GM23338 (cell line): ENCODE measurements around the gene CCDC197. TPM values are rescaled to one million over a fixed set of nuclear protein-coding genes. Genes with fewer than 3 reads are reported as not detected.

ENCODE experiments used
- ATAC-seq: fragments of 200-7000 bp; cut with Tn5 transposase; 3 replicates; pipeline ENCODE4 v1.9.1; 2020
- DNase-seq: peaks from one replicate; pipeline ENCODE4 v3.0.0-alpha.2; 2015; ENCODE audit warnings: low spot score
- H2AFZ ChIP-seq: fragments of 200-600 bp; sonication (generic); 2 replicates; pipeline ENCODE4 v1.8.0; 2016; ENCODE audit warnings: antibody characterized with exemption, mild to moderate bottlenecking, moderate library complexity
- H3F3A ChIP-seq: fragments of 200-600 bp; sonication (generic); replicated peaks from 2 replicates; pipeline ENCODE4 v1.8.0; 2017; ENCODE audit warnings: antibody characterized with exemption, mixed run types, low read depth
- H3K27ac ChIP-seq: fragments of 200-600 bp; sonication (generic); 2 replicates; pipeline ENCODE4 v1.6.1; 2016; ENCODE audit warnings: low read depth
- H3K27me3 ChIP-seq: fragments of 200-600 bp; sonication (generic); 2 replicates; pipeline ENCODE4 v1.8.0; 2016; ENCODE audit warnings: mild to moderate bottlenecking, mixed run types, moderate library complexity; ENCODE audit not compliant: insufficient read depth
- H3K36me3 ChIP-seq: fragments of 200-600 bp; sonication (generic); 2 replicates; pipeline ENCODE4 v1.8.0; 2016; ENCODE audit warnings: mild to moderate bottlenecking; ENCODE audit not compliant: insufficient read depth
- H3K4me1 ChIP-seq: fragments of 200-600 bp; sonication (generic); 2 replicates; pipeline ENCODE4 v1.8.0; 2016; ENCODE audit warnings: mild to moderate bottlenecking, moderate library complexity; ENCODE audit not compliant: insufficient read depth
- H3K4me2 ChIP-seq: fragments of 200-600 bp; sonication (generic); 2 replicates; pipeline ENCODE4 v1.7.1; 2017; ENCODE audit warnings: mixed run types
- H3K4me3 ChIP-seq: fragments of 200-600 bp; sonication (generic); 2 replicates; pipeline ENCODE4 v1.6.1; 2016; ENCODE audit warnings: mixed run types
- H3K79me2 ChIP-seq: fragments of 200-600 bp; sonication (generic); replicated peaks from 2 replicates; pipeline ENCODE4 v1.8.0; 2017; ENCODE audit warnings: mild to moderate bottlenecking; ENCODE audit not compliant: insufficient read depth
- H3K9me2 ChIP-seq: fragments of 200-600 bp; sonication (generic); 2 replicates; pipeline ENCODE4 v1.8.0; 2017; ENCODE audit not compliant: insufficient read depth
- H4K20me1 ChIP-seq: fragments of 200-600 bp; sonication (generic); replicated peaks from 2 replicates; pipeline ENCODE4 v1.8.0; 2017; ENCODE audit warnings: mild to moderate bottlenecking; ENCODE audit not compliant: insufficient read depth
- H3K27ac Mint-ChIP-seq: 2 replicates; pipeline ENCODE4 v1.8.0; 2020; ENCODE audit warnings: inconsistent platforms, mild to moderate bottlenecking, moderate library complexity, mixed read lengths
- H3K27me3 Mint-ChIP-seq: 3 replicates; pipeline ENCODE4 v1.8.0; 2022; ENCODE audit warnings: low read depth, mild to moderate bottlenecking, moderate library complexity, mixed read lengths, inconsistent platforms; ENCODE audit not compliant: insufficient read depth, poor library complexity
- H3K36me3 Mint-ChIP-seq: 3 replicates; pipeline ENCODE4 v1.8.0; 2021; ENCODE audit warnings: low read depth, mild to moderate bottlenecking, inconsistent platforms, moderate library complexity, mixed read lengths
- H3K4me1 Mint-ChIP-seq: 3 replicates; pipeline ENCODE4 v1.8.0; 2020; ENCODE audit warnings: mild to moderate bottlenecking, inconsistent platforms, mixed read lengths
- H3K4me3 Mint-ChIP-seq: 3 replicates; pipeline ENCODE4 v1.8.0; 2021; ENCODE audit warnings: moderate library complexity, mild to moderate bottlenecking, inconsistent platforms, mixed read lengths
- H3K9me3 Mint-ChIP-seq: 3 replicates; pipeline ENCODE4 v1.8.0; 2020; ENCODE audit warnings: moderate library complexity, mild to moderate bottlenecking, inconsistent platforms, mixed read lengths
- CREB1 ChIP-seq: fragments of 250-450 bp; sonication (Bioruptor Pico); IDR thresholded peaks from 2 replicates; pipeline ENCODE4 v1.5.0; 2020; ENCODE audit warnings: low read depth, mild to moderate bottlenecking, moderate library complexity
- CTCF ChIP-seq, 2 experiments: fragments of 200-600 bp in 1 of 2; sonication (generic) in 1 of 2; conservative IDR thresholded peaks; 2 replicates each; pipeline versions ENCODE4 v1.5.1 to v1.6.1; 2016 to 2017; ENCODE audit warnings: antibody characterized with exemption in 2 of 2, low read depth in 2 of 2, mild to moderate bottlenecking in 2 of 2, moderate library complexity in 1 of 2
- ETS1 ChIP-seq: IDR thresholded peaks from 2 replicates; pipeline ENCODE4 v1.6.1; 2016; ENCODE audit warnings: antibody characterized with exemption
- EZH2 ChIP-seq: fragments of 200-600 bp; sonication (generic); IDR thresholded peaks from one replicate; pipeline ENCODE4 v1.8.0; 2017; ENCODE audit warnings: antibody characterized with exemption, mild to moderate bottlenecking, low read depth; ENCODE audit not compliant: unreplicated experiment
- EZH2phosphoT487 ChIP-seq: fragments of 200-600 bp; sonication (generic); IDR thresholded peaks from one replicate; pipeline ENCODE4 v1.8.1; 2018; ENCODE audit warnings: antibody characterized with exemption; ENCODE audit not compliant: unreplicated experiment
- JUNB ChIP-seq: IDR thresholded peaks from one replicate; pipeline ENCODE4 v1.6.1; 2016; ENCODE audit warnings: antibody characterized with exemption; ENCODE audit not compliant: unreplicated experiment
- NANOG ChIP-seq: IDR thresholded peaks from 2 replicates; pipeline ENCODE4 v1.6.1; 2016; ENCODE audit warnings: antibody characterized with exemption, borderline replicate concordance
- POLR2AphosphoS5 ChIP-seq: IDR thresholded peaks from 2 replicates; pipeline ENCODE4 v1.6.1; 2016; ENCODE audit warnings: antibody characterized with exemption, low read depth
- REST ChIP-seq: IDR thresholded peaks from one replicate; pipeline ENCODE4 v1.6.1; 2018; ENCODE audit warnings: antibody characterized with exemption; ENCODE audit not compliant: unreplicated experiment
- STAT1 ChIP-seq: IDR thresholded peaks from one replicate; pipeline ENCODE4 v1.6.1; 2016; ENCODE audit warnings: antibody characterized with exemption; ENCODE audit not compliant: unreplicated experiment
- ZNF114 ChIP-seq: fragments of 250-450 bp; sonication (Bioruptor Pico); IDR thresholded peaks from 2 replicates; pipeline ENCODE4 v1.5.0; 2020; ENCODE audit warnings: mild to moderate bottlenecking, moderate library complexity
- ZNF331 ChIP-seq: fragments of 250-450 bp; sonication (Bioruptor Pico); IDR thresholded peaks from 2 replicates; pipeline ENCODE4 v1.5.0; 2020; ENCODE audit warnings: low read depth, mild to moderate bottlenecking, moderate library complexity
- ZNF462 ChIP-seq: fragments of 250-450 bp; sonication (Bioruptor Pico); IDR thresholded peaks from 2 replicates; pipeline ENCODE4 v1.5.0; 2020; ENCODE audit warnings: mild to moderate bottlenecking, moderate library complexity
- polyA plus RNA-seq: library from polyadenylated mRNA; unstranded; fragments of >200 nt; fragmentation: Nextera tagmentation; extraction: Ambion mirVana; gene quantifications from 2 replicates; pipeline ENCODE4 v1.2.1, GENCODE V29; 2016
- total RNA-seq: library from RNA; depleted of rRNA; stranded (reverse); fragments of >200 nt; shearing (Covaris generic); gene quantifications from 2 replicates; pipeline ENCODE4 v1.2.3, GENCODE V29; 2014

The CCDC197 gene
- total and polyA plus RNA-seq, 2 experiments from 2014 or later: not detected

GRCh38 chr14:94020267-94020666 lies 23.2 kb downstream of the CCDC197 start:
- Histone ChIP-seq H3K27me3 (no peaks in the 10 kb centered on the region), H3K4me2 (no peak overlapping the region), H3K36me3 (no peaks in the 10 kb centered on the region), H3F3A (no peaks in the 10 kb centered on the region), H3K4me1 (no peaks in the 10 kb centered on the region), H3K27ac (no peak overlapping the region), H4K20me1 (no peaks in the 10 kb centered on the region), H3K79me2 (no peaks in the 10 kb centered on the region), H3K4me3 (no peak overlapping the region), H3K9me2 (no peaks in the 10 kb centered on the region), H2AFZ (no peak overlapping the region)
- TF ChIP-seq ETS1 (no peak), ZNF331 (CRISPR knock-in tag) (no peak), CREB1 (CRISPR knock-in tag) (no peak), CTCF (conservative IDR thresholded peaks at IDR 0.05; ENCODE audit: low read depth in 2 of 2) (no peak), REST (no peak), ZNF462 (CRISPR knock-in tag) (no peak), JUNB (no peak), POLR2AphosphoS5 (no peak), EZH2phosphoT487 (no peak), ZNF114 (CRISPR knock-in tag) (no peak), STAT1 (no peak), NANOG (no peak), EZH2 (no peak)
- ATAC-seq (no peak), DNase-seq (no peak)
- H3K27me3 Mint-ChIP-seq: peaks cover 4% of the 10 kb centered on the region
- H3K9me3 Mint-ChIP-seq: no peaks in the 10 kb centered on the region; the same call in 2 of the 3 replicates
- no peak overlapping the region for H3K27ac Mint-ChIP-seq
- H3K4me3 Mint-ChIP-seq: no peak overlapping the region; the same call in 2 of the 3 replicates
- H3K36me3 Mint-ChIP-seq: no peaks in the 10 kb centered on the region
- H3K4me1 Mint-ChIP-seq: peaks cover 23% of the 10 kb centered on the region
